ENCODE results near the gene OR4F6.

Gene OR4F6

GRCh38 chr15:101807345-101807945 lies 4.1 kb downstream of the OR4F6 start:
- Histone ChIP-seq H3F3A (ENCODE audit: insufficient read depth, low read length) (no peaks in the 10 kb centered on the region), H2AFZ (ENCODE audit: low read length) (no peak overlapping the region), H3K4me1 (ENCODE audit: low read length) (no peaks in the 10 kb centered on the region), H3K27ac (ENCODE audit: low read length) (no peak overlapping the region), H3K4me3 (ENCODE audit: low read length) (no peak overlapping the region), H3K9me3 (replicated peaks; ENCODE audit: insufficient read depth, low read length) (no peaks in the 10 kb centered on the region), H3K9me2 (replicated peaks; ENCODE audit: insufficient read depth, low read length) (no peaks in the 10 kb centered on the region), H3K79me2 (ENCODE audit: low read length) (no peaks in the 10 kb centered on the region), H3K36me3 (replicated peaks; ENCODE audit: insufficient read depth, low read length) (no peaks in the 10 kb centered on the region), H3K27me3 (replicated peaks; ENCODE audit: insufficient read depth, low read length) (no peaks in the 10 kb centered on the region), H3K9ac (ENCODE audit: low read length) (no peak overlapping the region), H3K4me2 (ENCODE audit: low read depth, low read length) (no peak overlapping the region), H4K20me1 (ENCODE audit: insufficient read depth, low read length) (no peaks in the 10 kb centered on the region)
- DNase-seq: no peak
- no peak for TF ChIP-seq EZH2 (optimal IDR thresholded peaks at IDR 0.05; ENCODE audit: low read depth, low read length)
- TF ChIP-seq EZH2phosphoT487 (IDR thresholded peaks at IDR 0.05; ENCODE audit: low read length): no peak
- TF ChIP-seq CTCF (IDR thresholded peaks at IDR 0.05; ENCODE audit: low read length): no peak

GRCh38 chr15:101808201-101808600 lies 4.9 kb downstream of the OR4F6 start:
- H3K27ac ChIP-seq (ENCODE audit: low read length): no peak overlapping the region
- H3K9me3 ChIP-seq (replicated peaks; ENCODE audit: insufficient read depth, low read length): no peaks in the 10 kb centered on the region
- no peak for TF ChIP-seq CTCF (IDR thresholded peaks at IDR 0.05; ENCODE audit: low read length)
- no peak for TF ChIP-seq EZH2 (optimal IDR thresholded peaks at IDR 0.05; ENCODE audit: low read depth, low read length)
- no peak for TF ChIP-seq EZH2phosphoT487 (IDR thresholded peaks at IDR 0.05; ENCODE audit: low read length)
- no peaks in the 10 kb centered on the region for H3K27me3 ChIP-seq (replicated peaks; ENCODE audit: insufficient read depth, low read length)
- H3K36me3 ChIP-seq (replicated peaks; ENCODE audit: insufficient read depth, low read length): no peaks in the 10 kb centered on the region
- H3K4me3 ChIP-seq (ENCODE audit: low read length): no peak overlapping the region
- H3K4me2 ChIP-seq (ENCODE audit: low read depth, low read length): no peak overlapping the region
- H3K9me2 ChIP-seq (replicated peaks; ENCODE audit: insufficient read depth, low read length): no peaks in the 10 kb centered on the region
- no peaks in the 10 kb centered on the region for H3K4me1 ChIP-seq (ENCODE audit: low read length)
- no peak for DNase-seq
- no peaks in the 10 kb centered on the region for H3F3A ChIP-seq (ENCODE audit: insufficient read depth, low read length)
- H2AFZ ChIP-seq (ENCODE audit: low read length): no peak overlapping the region
- H3K79me2 ChIP-seq (ENCODE audit: low read length): no peaks in the 10 kb centered on the region
- no peaks in the 10 kb centered on the region for H4K20me1 ChIP-seq (ENCODE audit: insufficient read depth, low read length)
- no peak overlapping the region for H3K9ac ChIP-seq (ENCODE audit: low read length)

GRCh38 chr15:101810456-101810855 lies 7.1 kb downstream of the OR4F6 start:
- H3F3A ChIP-seq (ENCODE audit: insufficient read depth, low read length): no peaks in the 10 kb centered on the region
- DNase-seq: no peak
- no peaks in the 10 kb centered on the region for H3K79me2 ChIP-seq (ENCODE audit: low read length)
- no peak for TF ChIP-seq EZH2phosphoT487 (IDR thresholded peaks at IDR 0.05; ENCODE audit: low read length)
- TF ChIP-seq EZH2 (optimal IDR thresholded peaks at IDR 0.05; ENCODE audit: low read depth, low read length): no peak
- TF ChIP-seq CTCF (IDR thresholded peaks at IDR 0.05; ENCODE audit: low read length): no peak
- no peaks in the 10 kb centered on the region for H3K9me3 ChIP-seq (replicated peaks; ENCODE audit: insufficient read depth, low read length)
- H3K27me3 ChIP-seq (replicated peaks; ENCODE audit: insufficient read depth, low read length): no peaks in the 10 kb centered on the region
- no peak overlapping the region for H3K27ac ChIP-seq (ENCODE audit: low read length)
- no peaks in the 10 kb centered on the region for H3K4me1 ChIP-seq (ENCODE audit: low read length)
- H3K36me3 ChIP-seq (replicated peaks; ENCODE audit: insufficient read depth, low read length): no peaks in the 10 kb centered on the region
- no peaks in the 10 kb centered on the region for H3K9me2 ChIP-seq (replicated peaks; ENCODE audit: insufficient read depth, low read length)
- H3K4me3 ChIP-seq (ENCODE audit: low read length): no peak overlapping the region
- H2AFZ ChIP-seq (ENCODE audit: low read length): no peak overlapping the region
- no peaks in the 10 kb centered on the region for H4K20me1 ChIP-seq (ENCODE audit: insufficient read depth, low read length)
- H3K4me2 ChIP-seq (ENCODE audit: low read depth, low read length): no peak overlapping the region
- H3K9ac ChIP-seq (ENCODE audit: low read length): no peak overlapping the region
